A673 (cell line): ENCODE data around the gene IQCH. TPM values are rescaled to one million over a fixed set of nuclear protein-coding genes. Genes with fewer than 3 reads are reported as not detected.

ENCODE experiments used
- BruUV-seq: library from RNA; stranded (reverse); fragments of 400-500 nt; replicated peaks from 2 replicates; lab custom pipeline; 2021; lab: Mats Ljungman, UMichigan
- CTCF ChIA-PET: fragments of 300-600 bp; sonication (Branson Sonifier 250); formaldehyde crosslinking; loops from one replicate; lab custom pipeline; 2022; ENCODE audit warnings: antibody characterized with exemption; lab: Charles Lee
- POLR2A ChIA-PET: fragments of 300-600 bp; sonication (Branson Sonifier 250); formaldehyde crosslinking; loops from one replicate; lab custom pipeline; 2022; ENCODE audit warnings: antibody characterized with exemption; ENCODE audit not compliant: low non-redundant PET; lab: Charles Lee
- DNase-seq: peaks from one replicate; pipeline ENCODE4 v3.0.0-alpha.2; 2015; ENCODE audit warnings: low spot score
- H3K27ac ChIP-seq: fragments of 200-600 bp; sonication (generic); 2 replicates; pipeline ENCODE4 v1.5.1; 2016; ENCODE audit warnings: mixed run types, low read depth, mild to moderate bottlenecking, mixed read lengths, antibody characterized with exemption, low read length; ENCODE audit not compliant: poor library complexity, severe bottlenecking
- H3K27me3 ChIP-seq: fragments of 200-600 bp; sonication (generic); replicated peaks from 2 replicates; pipeline ENCODE4 v1.6.1; 2017; ENCODE audit warnings: mixed run types, low read depth, mild to moderate bottlenecking, mixed read lengths, antibody characterized with exemption, low read length; ENCODE audit not compliant: insufficient read depth, poor library complexity
- H3K36me3 ChIP-seq: fragments of 200-600 bp; sonication (generic); 2 replicates; pipeline ENCODE4 v1.6.1; 2016; ENCODE audit warnings: mixed run types, mild to moderate bottlenecking, mixed read lengths, antibody characterized with exemption, low read length; ENCODE audit not compliant: insufficient read depth, poor library complexity, severe bottlenecking
- H3K4me1 ChIP-seq: fragments of 200-600 bp; sonication (generic); 2 replicates; pipeline ENCODE4 v1.6.1; 2017; ENCODE audit warnings: mixed run types, mild to moderate bottlenecking, mixed read lengths, antibody characterized with exemption, low read length; ENCODE audit not compliant: insufficient read depth, poor library complexity, severe bottlenecking
- H3K4me3 ChIP-seq: fragments of 200-600 bp; sonication (generic); 2 replicates; pipeline ENCODE4 v1.5.1; 2016; ENCODE audit warnings: low read depth, mixed run types, mild to moderate bottlenecking, mixed read lengths, low read length; ENCODE audit not compliant: poor library complexity, severe bottlenecking
- H3K9me3 ChIP-seq: fragments of 200-600 bp; sonication (generic); 2 replicates; pipeline ENCODE4 v1.6.1; 2016; ENCODE audit warnings: mixed run types, low read depth, mild to moderate bottlenecking, mixed read lengths, antibody characterized with exemption, low read length; ENCODE audit not compliant: poor library complexity, severe bottlenecking
- CTCF ChIP-seq: fragments of 300-800, 200-600 bp; sonication (generic); conservative IDR thresholded peaks from 2 replicates; pipeline ENCODE4 v1.5.1; 2017; ENCODE audit warnings: low read depth, mild to moderate bottlenecking, antibody characterized with exemption, low read length, moderate library complexity, mixed read lengths
- EZH2 ChIP-seq: fragments of 200-600 bp; sonication (generic); IDR thresholded peaks from 2 replicates; pipeline ENCODE4 v1.6.1; 2017; ENCODE audit warnings: borderline replicate concordance, low read depth, mild to moderate bottlenecking, mixed read lengths, antibody characterized with exemption, low read length; ENCODE audit not compliant: poor library complexity, severe bottlenecking
- intact Hi-C: fragments of 100-400 bp; cut with micrococcal nuclease; formaldehyde crosslinking; loops from one replicate; pipeline ENCODE4 v1.10.0; 2022; ENCODE audit not compliant: unreplicated experiment
- total RNA-seq: library from RNA; stranded (reverse); gene quantifications from 2 replicates; pipeline ENCODE4 v1.2.3, GENCODE V29; 2021

The IQCH gene
- total RNA-seq, 1 experiment from 2014 or later = 1.7 TPM

DNA sequence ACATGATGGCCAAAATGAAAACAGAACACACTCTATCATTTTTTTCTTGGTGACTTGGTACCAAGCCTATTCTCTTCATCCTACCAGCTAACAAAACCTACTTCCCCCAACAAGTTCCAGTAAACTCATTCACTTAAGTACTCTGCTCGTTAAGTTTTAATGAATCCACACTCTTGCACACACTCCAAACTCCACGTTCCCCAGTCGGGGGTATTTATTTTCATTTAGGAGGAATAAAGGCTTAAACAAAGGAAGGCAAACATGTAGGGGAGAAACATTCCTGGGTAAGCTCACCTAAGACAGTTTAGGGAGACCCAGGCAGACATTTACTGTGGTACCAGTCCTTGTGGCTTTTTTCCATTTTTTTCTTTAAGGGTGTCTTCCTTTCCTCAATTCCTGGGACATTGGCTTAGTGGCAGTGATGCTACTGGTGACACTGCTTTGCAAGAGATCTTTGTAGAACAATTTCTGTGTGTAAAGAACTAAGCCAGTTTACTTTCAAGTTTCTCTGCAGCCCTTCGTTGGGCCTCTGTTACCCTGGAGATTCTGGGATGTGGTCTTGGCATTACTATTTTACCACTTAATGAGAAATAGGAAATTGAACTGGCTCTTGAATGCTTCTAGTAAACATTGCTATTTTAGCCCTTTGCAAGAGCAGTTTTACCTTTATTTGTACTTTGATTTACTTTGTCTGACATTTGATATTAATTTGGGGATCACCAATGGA, 149.0 kb downstream of the IQCH start:
- intact Hi-C loops = no loop called here
- POLR2A ChIA-PET = no interaction called here
- TF ChIP-seq EZH2 (no peak), CTCF (no peak)
- Histone ChIP-seq H3K27ac (no peak overlapping the region), H3K36me3 (no peaks in the 10 kb centered on the region), H3K27me3 (peaks cover 3% of the 10 kb centered on the region), H3K9me3 (no peaks in the 10 kb centered on the region), H3K4me3 (no peak overlapping the region), H3K4me1 (peaks cover 5% of the 10 kb centered on the region)
- CTCF ChIA-PET = no interaction called here
- BruUV-seq = no TSS peak
- DNase-seq = no peak

- Histone ChIP-seq H3K4me3 (no peak overlapping the region), H3K27me3 (peaks cover 3% of the 10 kb centered on the region), H3K9me3 (no peaks in the 10 kb centered on the region), H3K27ac (no peak overlapping the region), H3K36me3 (no peaks in the 10 kb centered on the region), H3K4me1 (peaks cover 14% of the 10 kb centered on the region)
- no peak for DNase-seq
- TF ChIP-seq EZH2 (no peak), CTCF (no peak)
- no TSS peak for BruUV-seq
- ChIA-PET POLR2A (no interaction called here), CTCF (interaction anchor here (0.6 kb wide), 1 partner anchor 431 kb away, joined by 3 read pairs; no protein-coding TSS in a partner anchor)
- intact Hi-C loops = no loop called here
Observed at GRCh38 chr15:67405208-67406191, 150.9 kb downstream of the IQCH start.

DNA sequence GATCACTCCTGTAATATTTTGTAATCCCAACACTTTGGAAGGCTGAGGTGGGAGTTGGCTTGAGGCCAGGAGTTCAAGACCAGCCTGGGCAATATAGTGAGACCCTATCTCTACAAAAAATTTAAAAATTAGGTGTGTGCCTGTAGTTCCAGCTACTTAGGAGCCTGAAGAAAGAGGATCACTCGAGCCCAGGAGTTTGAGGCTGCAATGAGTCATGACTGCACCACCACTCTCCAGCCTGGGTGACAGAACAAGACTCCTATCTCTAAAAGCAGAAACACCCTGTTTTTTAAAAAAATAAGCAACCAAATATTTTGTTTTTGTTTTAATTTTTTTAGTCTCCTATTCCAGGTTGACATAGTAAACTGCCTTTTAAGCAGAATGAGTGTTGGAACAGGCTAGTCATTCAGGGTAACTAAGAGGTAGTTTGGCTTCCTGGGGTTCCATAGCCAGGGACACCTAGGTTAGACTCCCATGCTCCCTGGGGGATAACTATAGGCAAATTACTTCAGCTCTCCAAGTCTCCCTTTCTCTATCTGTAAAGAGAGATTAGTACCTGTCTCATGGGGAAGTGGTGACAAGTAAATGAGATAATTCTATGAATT, 151.8 kb downstream of the IQCH start:
- no peak for DNase-seq
- peaks cover 3% of the 10 kb centered on the region for H3K27me3 ChIP-seq
- intact Hi-C loops = no loop called here
- TF ChIP-seq CTCF (no peak), EZH2 (no peak)
- ChIA-PET CTCF (no interaction called here), POLR2A (no interaction called here)
- H3K9me3 ChIP-seq = no peaks in the 10 kb centered on the region
- H3K4me3 ChIP-seq = no peak overlapping the region
- BruUV-seq = no TSS peak
- peaks cover 14% of the 10 kb centered on the region for H3K4me1 ChIP-seq
- H3K36me3 ChIP-seq = no peaks in the 10 kb centered on the region
- no peak overlapping the region for H3K27ac ChIP-seq
